Mesenchymal stem cell (in vitro differentiated cells and primary cell): ENCODE data around the gene SUMO2.
A peak's percentile ranks its signal among the peaks of the same experiment; 100 is the strongest.

Experiments
- DNase-seq: peaks from one replicate; pipeline ENCODE4 v3.0.0-alpha.2; 2013
- H2AFZ ChIP-seq: one replicate; pipeline ENCODE4 v1.6.1; 2013; ENCODE audit warnings: low read depth, mild to moderate bottlenecking, control low read depth, inconsistent platforms, low read length, moderate library complexity
- H2AK5ac ChIP-seq: 2 replicates; pipeline ENCODE4 v1.6.1; 2013; ENCODE audit warnings: low read length, moderate library complexity, mild to moderate bottlenecking, inconsistent platforms; ENCODE audit not compliant: severe bottlenecking
- H2BK120ac ChIP-seq: one replicate; pipeline ENCODE4 v1.6.1; 2013; ENCODE audit warnings: low read depth, mild to moderate bottlenecking, inconsistent platforms, low read length, moderate library complexity
- H2BK12ac ChIP-seq, 2 experiments: one replicate each; pipeline ENCODE4 v1.6.1; 2013; ENCODE audit warnings: inconsistent platforms in 2 of 2, low read length in 2 of 2, mild to moderate bottlenecking in 2 of 2, moderate library complexity in 2 of 2, control low read depth in 1 of 2
- H2BK15ac ChIP-seq: one replicate; pipeline ENCODE4 v1.6.1; 2013; ENCODE audit warnings: mild to moderate bottlenecking, low read depth, inconsistent platforms; ENCODE audit not compliant: poor library complexity, severe bottlenecking
- H2BK5ac ChIP-seq: 2 replicates; pipeline ENCODE4 v1.6.1; 2013; ENCODE audit warnings: low read depth, mild to moderate bottlenecking, low read length, control low read depth, inconsistent platforms; ENCODE audit not compliant: poor library complexity, severe bottlenecking
- H3K14ac ChIP-seq, 2 experiments: one replicate each; pipeline ENCODE4 v1.6.1; 2013; ENCODE audit warnings: inconsistent platforms in 2 of 2, low read length in 2 of 2, control low read depth in 1 of 2, mild to moderate bottlenecking in 1 of 2, moderate library complexity in 1 of 2
- H3K18ac ChIP-seq, 2 experiments: one replicate each; pipeline ENCODE4 v1.6.1; 2013; ENCODE audit warnings: inconsistent platforms in 2 of 2, low read length in 2 of 2, control low read depth in 1 of 2, low read depth in 1 of 2, mild to moderate bottlenecking in 1 of 2
- H3K23ac ChIP-seq, 2 experiments: one replicate each; pipeline ENCODE4 v1.6.1; 2013; ENCODE audit warnings: inconsistent platforms in 2 of 2, low read length in 2 of 2, mild to moderate bottlenecking in 2 of 2, moderate library complexity in 2 of 2, control low read depth in 1 of 2
- H3K27ac ChIP-seq: 2 replicates; pipeline ENCODE4 v1.5.1; 2013; ENCODE audit warnings: mild to moderate bottlenecking, moderate library complexity, low read length, control low read depth, inconsistent platforms; ENCODE audit not compliant: poor library complexity, severe bottlenecking
- H3K27me3 ChIP-seq, 2 experiments: 2 replicates each; pipeline versions ENCODE4 v1.6.1 to v1.7.0; 2013; ENCODE audit warnings: low read length in 2 of 2, mild to moderate bottlenecking in 2 of 2, moderate library complexity in 2 of 2, control low read depth in 1 of 2, inconsistent platforms in 1 of 2; ENCODE audit not compliant: control insufficient read depth in 1 of 2, insufficient read depth in 1 of 2
- H3K36me3 ChIP-seq, 2 experiments: 2 replicates each; pipeline versions ENCODE4 v1.6.1 to v1.7.0; 2013; ENCODE audit warnings: low read length in 2 of 2, control low read depth in 1 of 2, inconsistent platforms in 1 of 2, low read depth in 1 of 2, mild to moderate bottlenecking in 1 of 2; ENCODE audit not compliant: insufficient read depth in 2 of 2, control insufficient read depth in 1 of 2
- H3K4ac ChIP-seq, 2 experiments: one replicate each; pipeline ENCODE4 v1.6.1; 2013; ENCODE audit warnings: inconsistent platforms in 2 of 2, low read length in 2 of 2, mild to moderate bottlenecking in 2 of 2, moderate library complexity in 2 of 2, control low read depth in 1 of 2, low read depth in 1 of 2
- H3K4me1 ChIP-seq: 2 replicates; pipeline ENCODE4 v1.6.1; 2013; ENCODE audit warnings: low read depth, low read length, control low read depth; ENCODE audit not compliant: control insufficient read depth, insufficient read depth
- H3K4me2 ChIP-seq: 2 replicates; pipeline ENCODE4 v1.6.1; 2013; ENCODE audit warnings: low read length, mild to moderate bottlenecking, inconsistent platforms; ENCODE audit not compliant: poor library complexity, severe bottlenecking
- H3K4me3 ChIP-seq, 2 experiments: 2 replicates each; pipeline versions ENCODE4 v1.5.1 to v1.7.0; 2013; ENCODE audit warnings: low read length in 2 of 2, mild to moderate bottlenecking in 2 of 2, control low read depth in 1 of 2, low read depth in 1 of 2; ENCODE audit not compliant: insufficient read depth in 1 of 2
- H3K79me1 ChIP-seq: replicated peaks from 2 replicates; pipeline ENCODE4 v1.6.1; 2013; ENCODE audit warnings: mild to moderate bottlenecking, control low read depth, low read length, inconsistent platforms; ENCODE audit not compliant: poor library complexity, severe bottlenecking
- H3K9ac ChIP-seq: 2 replicates; pipeline ENCODE4 v1.7.0; 2013; ENCODE audit warnings: mild to moderate bottlenecking, low read length, moderate library complexity
- H3K9me3 ChIP-seq: 2 replicates; pipeline ENCODE4 v1.7.0; 2013; ENCODE audit warnings: mild to moderate bottlenecking, low read length; ENCODE audit not compliant: control insufficient read depth
- H4K8ac ChIP-seq: one replicate; pipeline ENCODE4 v1.6.1; 2013; ENCODE audit warnings: inconsistent platforms, mild to moderate bottlenecking, low read length, moderate library complexity
- H4K91ac ChIP-seq: one replicate; pipeline ENCODE4 v1.6.1; 2013; ENCODE audit warnings: mild to moderate bottlenecking, low read length, inconsistent platforms
- WGBS: methylation state at CpG from one replicate; pipeline ENCODE4 v1.1.7; 2013; ENCODE audit warnings: mixed read lengths; 5-methylcytosine and 5-hydroxymethylcytosine counted together

The SUMO2 gene

DNA sequence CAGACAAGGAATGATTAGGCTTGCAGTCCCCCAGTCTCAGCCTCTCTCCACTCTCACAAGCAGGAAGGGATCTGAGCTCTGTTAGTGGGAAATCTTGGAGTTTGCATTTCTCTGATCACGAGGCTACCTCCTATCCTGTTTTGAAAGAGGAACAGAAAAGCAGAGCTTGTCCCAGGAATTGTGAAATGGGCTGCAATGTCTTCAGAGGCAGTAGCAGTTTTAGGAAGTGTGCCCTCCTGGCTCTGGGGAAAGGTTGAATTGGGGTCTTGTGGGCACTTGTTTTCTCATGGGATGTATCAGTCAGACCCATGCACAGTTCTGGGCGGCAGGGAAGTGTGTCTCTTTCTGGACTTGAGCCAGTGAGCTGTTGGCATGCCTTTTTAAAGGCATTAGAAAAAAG, 45.5 kb upstream of the SUMO2 start:
- Histone ChIP-seq H3K23ac (no peak overlapping the region), H2AFZ (no peak overlapping the region), H3K27ac (no peak overlapping the region), H2AK5ac (no peak overlapping the region), H2BK15ac (no peak overlapping the region), H2BK120ac (no peak overlapping the region), H2BK5ac (no peak overlapping the region), H3K36me3 (peaks cover 66 to 73% of the 10 kb centered on the region in 2 experiments), H3K4ac (no peak overlapping the region), H2BK12ac (no peak overlapping the region), H3K14ac (no peak overlapping the region), H3K4me1 (no peaks in the 10 kb centered on the region), H3K27me3 (no peaks in the 10 kb centered on the region), H4K91ac (no peak overlapping the region), H3K9me3 (no peaks in the 10 kb centered on the region), H3K79me1 (peaks cover 27% of the 10 kb centered on the region), H3K18ac (no peak overlapping the region), H4K8ac (no peak overlapping the region), H3K4me2 (no peak overlapping the region), H3K4me3 (no peak overlapping the region), H3K9ac (peak overlapping the region; percentile 52)
- WGBS, result 79% methylated on average over 1 of the region's 2 CpGs
- no peak for DNase-seq

DNA sequence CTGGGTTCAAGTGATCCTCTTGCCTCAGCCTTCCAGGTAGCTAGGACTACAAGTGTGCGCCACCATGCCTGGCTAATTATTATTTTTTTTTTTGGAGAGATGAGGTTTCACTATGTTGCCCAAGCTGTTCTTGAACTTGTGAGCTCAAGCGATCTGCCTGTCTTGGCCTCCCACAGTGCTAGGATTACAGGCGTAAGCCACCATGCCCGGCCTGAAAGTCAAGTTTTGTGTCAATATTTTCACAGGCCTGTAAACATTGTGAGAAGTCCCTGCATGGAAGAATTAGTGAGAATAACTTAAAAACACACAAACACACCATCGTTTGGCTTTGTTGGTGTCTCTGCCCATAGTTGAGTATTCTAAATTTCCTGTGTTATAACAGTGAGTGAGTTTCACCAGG, 45.0 kb upstream of the SUMO2 start:
- no peak for DNase-seq
- Histone ChIP-seq H2AFZ (no peak overlapping the region), H3K36me3 (peaks cover 62 to 71% of the 10 kb centered on the region in 2 experiments)

DNA sequence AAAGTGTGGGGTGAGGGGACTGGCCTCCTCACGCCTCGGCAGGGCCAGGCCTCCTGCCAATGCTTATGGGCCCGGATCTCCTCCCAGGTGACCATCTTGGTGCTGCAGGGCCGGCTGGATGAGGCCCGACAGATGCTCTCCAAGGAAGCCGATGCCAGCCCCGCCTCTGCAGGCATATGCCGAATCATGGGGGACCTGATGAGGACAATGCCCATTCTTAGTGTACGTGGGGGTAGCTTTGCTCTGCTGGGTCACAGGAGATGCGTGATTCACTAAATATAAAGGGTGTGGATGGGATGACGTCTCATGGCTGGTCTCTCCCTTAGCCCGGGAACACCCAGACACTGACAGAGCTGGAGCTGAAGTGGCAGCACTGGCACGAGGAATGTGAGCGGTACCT, 42.3 kb upstream of the SUMO2 start:
- no peak overlapping the region for H2AFZ ChIP-seq
- no peak overlapping the region for H2BK5ac ChIP-seq
- H2BK120ac ChIP-seq, result no peak overlapping the region
- no peak overlapping the region for H2AK5ac ChIP-seq
- H3K23ac ChIP-seq, result no peak overlapping the region
- no peak overlapping the region for H3K4ac ChIP-seq
- no peak overlapping the region for H3K4me2 ChIP-seq
- no peak overlapping the region for H3K14ac ChIP-seq
- H3K36me3 ChIP-seq, result peaks cover 39 to 61% of the 10 kb centered on the region in 2 experiments
- no peak overlapping the region for H2BK15ac ChIP-seq
- H4K8ac ChIP-seq, result no peak overlapping the region
- 90% methylated on average over 14 of the region's 14 CpGs for WGBS
- H3K18ac ChIP-seq, result no peak overlapping the region
- no peak overlapping the region for H3K9ac ChIP-seq
- no peak overlapping the region for H2BK12ac ChIP-seq
- H3K9me3 ChIP-seq, result no peaks in the 10 kb centered on the region
- H3K4me1 ChIP-seq, result no peaks in the 10 kb centered on the region
- no peak for DNase-seq
- H3K27ac ChIP-seq, result no peak overlapping the region
- no peaks in the 10 kb centered on the region for H3K27me3 ChIP-seq
- H3K4me3 ChIP-seq, result no peak overlapping the region
- H4K91ac ChIP-seq, result no peak overlapping the region
- peaks cover 15% of the 10 kb centered on the region for H3K79me1 ChIP-seq

More for the DNA sequence above, 45.0 kb upstream of the SUMO2 start:
- no peaks in the 10 kb centered on the region for H3K27me3 ChIP-seq
- H3K4ac ChIP-seq, result no peak overlapping the region
- no peak overlapping the region for H3K18ac ChIP-seq
- 97% methylated on average over 3 of the region's 5 CpGs for WGBS
- peak overlapping the region; percentile 52 for H3K9ac ChIP-seq
- H3K4me2 ChIP-seq, result no peak overlapping the region
- no peaks in the 10 kb centered on the region for H3K4me1 ChIP-seq
- H3K23ac ChIP-seq, result no peak overlapping the region
- H4K91ac ChIP-seq, result no peak overlapping the region
- no peak overlapping the region for H2BK12ac ChIP-seq
- H2BK5ac ChIP-seq, result no peak overlapping the region
- H3K14ac ChIP-seq, result no peak overlapping the region
- H2BK120ac ChIP-seq, result no peak overlapping the region
- H3K9me3 ChIP-seq, result no peaks in the 10 kb centered on the region
- H3K4me3 ChIP-seq, result no peak overlapping the region
- H4K8ac ChIP-seq, result no peak overlapping the region
- peaks cover 24% of the 10 kb centered on the region for H3K79me1 ChIP-seq
- H2AK5ac ChIP-seq, result no peak overlapping the region
- no peak overlapping the region for H2BK15ac ChIP-seq
- H3K27ac ChIP-seq, result no peak overlapping the region

DNA sequence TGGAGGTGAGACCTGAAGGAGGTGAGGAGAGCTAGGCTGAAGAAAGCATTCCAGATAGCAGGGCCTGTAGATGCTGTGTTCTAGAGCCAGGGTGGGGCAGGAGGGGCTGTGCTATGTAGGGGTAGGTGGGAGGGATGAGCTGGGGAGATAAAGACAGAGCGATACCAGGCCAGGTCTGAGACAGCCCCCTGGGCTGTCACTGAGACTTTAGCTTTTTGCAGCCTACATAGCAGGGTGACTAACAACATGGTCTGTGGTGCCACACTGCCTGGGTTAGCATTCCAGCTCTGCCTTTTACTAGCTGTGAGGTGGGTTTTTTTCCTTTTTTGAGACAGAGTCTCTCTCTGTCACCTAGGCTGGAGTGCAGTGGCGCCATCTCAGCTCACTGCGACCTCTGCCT, 37.1 kb upstream of the SUMO2 start:
- Histone ChIP-seq H3K9me3 (no peaks in the 10 kb centered on the region), H3K9ac (no peak overlapping the region), H3K18ac (no peak overlapping the region), H4K8ac (no peak overlapping the region), H3K4ac (no peak overlapping the region), H2BK5ac (no peak overlapping the region), H4K91ac (no peak overlapping the region), H2AK5ac (no peak overlapping the region), H3K4me2 (no peak overlapping the region), H2BK12ac (no peak overlapping the region), H2AFZ (no peak overlapping the region), H3K36me3 (peaks cover 38 to 67% of the 10 kb centered on the region in 2 experiments), H2BK120ac (no peak overlapping the region), H3K14ac (no peak overlapping the region), H3K4me3 (no peak overlapping the region), H3K4me1 (no peaks in the 10 kb centered on the region), H3K27me3 (no peaks in the 10 kb centered on the region), H3K79me1 (peaks cover 28% of the 10 kb centered on the region), H3K27ac (no peak overlapping the region), H3K23ac (no peak overlapping the region), H2BK15ac (no peak overlapping the region)
- WGBS, result 100% methylated on average over 3 of the region's 3 CpGs
- DNase-seq, result no peak
